AG04450 (cell line): ENCODE results near the gene COBL. TPM values are rescaled to one million over a fixed set of nuclear protein-coding genes. Genes with fewer than 3 reads are reported as not detected.
A peak's percentile ranks its signal among the peaks of the same experiment; 100 is the strongest.
"Not testable (repeated sequence)": the region's sequence is repeated elsewhere in the genome, so short reads cannot be mapped to it uniquely, and the experiment has no call there.

ENCODE experiments used
- CTCF ChIA-PET: fragments of 300-600, 350-600 bp; formaldehyde crosslinking; extraction: SDS; loops from one replicate; lab custom pipeline; 2022; ENCODE audit warnings: antibody characterized with exemption, inconsistent platforms; lab: Charles Lee
- POLR2A ChIA-PET: fragments of 350-600 bp; formaldehyde crosslinking; extraction: SDS; loops from one replicate; lab custom pipeline; 2021; ENCODE audit warnings: antibody characterized with exemption, inconsistent platforms; lab: Yijun Ruan, JAX
- DNase-seq: peaks from one replicate; pipeline ENCODE4 v3.0.0-alpha.2; 2011; ENCODE audit warnings: low read depth, low spot score
- H3K27ac ChIP-seq: one replicate; pipeline ENCODE4 v1.5.1; 2012; ENCODE audit warnings: low read depth, low read length, control low read depth
- H3K27me3 ChIP-seq: one replicate; pipeline ENCODE4 v1.6.0; 2012; ENCODE audit warnings: low read length; ENCODE audit not compliant: control insufficient read depth, insufficient read depth
- H3K4me3 ChIP-seq: 2 replicates; pipeline ENCODE4 v1.5.1; 2011; ENCODE audit warnings: mild to moderate bottlenecking, low read depth, low read length, control low read depth
- H3K9me3 ChIP-seq: 2 replicates; pipeline ENCODE4 v1.5.1; 2012; ENCODE audit warnings: low read length; ENCODE audit not compliant: control insufficient read depth, insufficient read depth
- polyA plus RNA-seq: library from polyadenylated mRNA; depleted of rRNA; stranded (reverse); fragments of >200 nt; gene quantifications from 2 replicates; pipeline ENCODE4 v1.2.3, GENCODE V29; 2011
- TF ChIP-seq, protein P1 (sequence below): IDR thresholded peaks from 2 replicates; pipeline ENCODE4 v1.5.1; 2011; ENCODE audit warnings: low read depth, low read length, control low read depth, inconsistent platforms

Gene COBL
- polyA plus RNA-seq, 1 experiment = 0.06 TPM

DNA sequence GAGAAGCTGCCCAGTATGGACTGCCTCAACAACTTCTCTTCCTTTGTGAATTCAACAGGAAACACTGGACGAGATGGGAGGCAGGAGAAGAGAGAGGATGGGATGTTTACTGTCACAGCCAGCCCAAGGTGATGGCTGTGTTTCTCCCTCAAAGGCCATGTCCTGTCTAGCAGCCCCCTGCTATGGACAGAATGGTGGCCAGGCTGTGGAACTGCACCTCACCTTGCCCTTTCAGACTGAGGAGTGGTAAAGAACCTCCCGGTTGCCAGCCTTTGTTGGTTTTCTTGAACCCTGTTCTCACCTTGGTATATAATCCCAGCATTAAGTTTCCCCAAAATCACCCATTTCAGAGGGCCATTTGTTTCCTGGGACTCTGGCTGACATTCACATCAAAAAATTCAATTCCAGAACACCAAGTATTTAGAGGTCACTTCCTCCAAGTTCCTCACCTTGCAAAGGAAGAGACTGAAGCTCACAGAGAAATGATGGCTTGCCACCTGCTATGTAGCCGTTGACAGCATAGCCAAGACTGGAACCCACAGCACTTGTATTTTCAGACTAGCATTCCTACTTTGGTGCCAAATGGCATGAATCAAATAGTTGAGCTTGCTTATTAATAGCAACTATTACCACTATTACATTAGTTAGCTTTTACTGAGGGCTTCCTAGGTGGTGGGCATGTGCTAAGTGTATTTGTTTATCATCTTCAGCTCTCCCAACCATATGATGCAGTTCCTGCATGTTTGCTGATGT, 309.9 kb downstream of the COBL start:
- TF ChIP-seq, protein P1, sequence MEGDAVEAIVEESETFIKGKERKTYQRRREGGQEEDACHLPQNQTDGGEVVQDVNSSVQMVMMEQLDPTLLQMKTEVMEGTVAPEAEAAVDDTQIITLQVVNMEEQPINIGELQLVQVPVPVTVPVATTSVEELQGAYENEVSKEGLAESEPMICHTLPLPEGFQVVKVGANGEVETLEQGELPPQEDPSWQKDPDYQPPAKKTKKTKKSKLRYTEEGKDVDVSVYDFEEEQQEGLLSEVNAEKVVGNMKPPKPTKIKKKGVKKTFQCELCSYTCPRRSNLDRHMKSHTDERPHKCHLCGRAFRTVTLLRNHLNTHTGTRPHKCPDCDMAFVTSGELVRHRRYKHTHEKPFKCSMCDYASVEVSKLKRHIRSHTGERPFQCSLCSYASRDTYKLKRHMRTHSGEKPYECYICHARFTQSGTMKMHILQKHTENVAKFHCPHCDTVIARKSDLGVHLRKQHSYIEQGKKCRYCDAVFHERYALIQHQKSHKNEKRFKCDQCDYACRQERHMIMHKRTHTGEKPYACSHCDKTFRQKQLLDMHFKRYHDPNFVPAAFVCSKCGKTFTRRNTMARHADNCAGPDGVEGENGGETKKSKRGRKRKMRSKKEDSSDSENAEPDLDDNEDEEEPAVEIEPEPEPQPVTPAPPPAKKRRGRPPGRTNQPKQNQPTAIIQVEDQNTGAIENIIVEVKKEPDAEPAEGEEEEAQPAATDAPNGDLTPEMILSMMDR = no peak
- Histone ChIP-seq H3K9me3 (no peaks in the 10 kb centered on the region; the same call in 1 of the 2 replicates), H3K27me3 (peaks cover 5% of the 10 kb centered on the region), H3K27ac (no peak overlapping the region), H3K4me3 (no peak overlapping the region)
- CTCF ChIA-PET = no interaction called here
- POLR2A ChIA-PET = no interaction called here
- no peak for DNase-seq

DNA sequence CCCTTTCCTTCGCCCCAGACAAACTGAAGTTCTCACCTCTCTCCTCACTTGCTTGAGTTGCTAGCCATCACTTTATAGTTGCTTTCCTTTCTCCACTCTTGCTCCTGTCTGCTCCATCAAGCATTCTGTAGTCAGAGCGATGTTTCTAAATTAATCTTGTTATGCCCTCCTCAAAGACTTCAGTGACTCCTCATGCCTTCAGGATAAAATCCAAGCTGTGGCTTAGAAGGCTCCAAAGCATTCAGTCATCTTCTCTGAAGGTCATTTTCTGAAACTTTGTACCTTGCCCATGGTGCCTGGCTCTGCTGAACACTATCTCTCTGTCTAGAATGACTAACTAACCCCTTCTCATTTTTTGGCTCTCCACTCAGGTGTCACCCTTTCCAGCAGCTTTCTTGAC, 311.5 kb downstream of the COBL start:
- CTCF ChIA-PET = no interaction called here
- H3K4me3 ChIP-seq = no peak overlapping the region
- POLR2A ChIA-PET = no interaction called here
- DNase-seq = no peak
- peaks cover 2% of the 10 kb centered on the region for H3K9me3 ChIP-seq
- H3K27ac ChIP-seq = no peak overlapping the region
- H3K27me3 ChIP-seq = peaks cover 5% of the 10 kb centered on the region
- TF ChIP-seq, protein P1 = no peak

DNA sequence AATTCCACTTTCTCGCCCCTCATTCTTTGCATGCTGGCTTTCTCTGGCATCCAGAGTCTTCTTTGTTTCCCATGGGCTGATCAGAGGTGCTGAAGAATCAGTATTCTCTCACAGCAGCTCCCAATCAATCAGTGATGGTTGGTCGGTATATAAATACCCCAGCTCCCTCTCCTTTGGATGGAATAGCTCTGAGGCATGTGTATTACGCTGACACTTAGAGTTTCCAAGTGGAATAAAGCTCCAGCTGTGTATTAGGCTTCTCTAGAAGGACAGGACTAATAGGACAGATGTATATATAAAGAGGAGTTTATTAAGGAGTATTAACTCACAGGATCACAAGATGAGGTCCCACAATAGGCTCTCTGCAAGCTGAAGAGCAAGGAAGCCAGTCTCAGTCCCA, 315.7 kb downstream of the COBL start:
- ChIA-PET POLR2A (no interaction called here), CTCF (interaction anchor here (0.6 to 0.9 kb wide), 2 partner anchors 13 to 215 kb away, joined by 3 to 4 read pairs; no protein-coding TSS in a partner anchor)
- H3K9me3 ChIP-seq = peaks cover 2% of the 10 kb centered on the region; the same call in 1 of the 2 replicates
- H3K27ac ChIP-seq = no peak overlapping the region
- no peak for DNase-seq
- peaks cover 5% of the 10 kb centered on the region for H3K27me3 ChIP-seq
- TF ChIP-seq, protein P1 = 0 out of 2 replicates have a peak, but pooled peaks have one; percentile 8
- H3K4me3 ChIP-seq = no peak overlapping the region

DNA sequence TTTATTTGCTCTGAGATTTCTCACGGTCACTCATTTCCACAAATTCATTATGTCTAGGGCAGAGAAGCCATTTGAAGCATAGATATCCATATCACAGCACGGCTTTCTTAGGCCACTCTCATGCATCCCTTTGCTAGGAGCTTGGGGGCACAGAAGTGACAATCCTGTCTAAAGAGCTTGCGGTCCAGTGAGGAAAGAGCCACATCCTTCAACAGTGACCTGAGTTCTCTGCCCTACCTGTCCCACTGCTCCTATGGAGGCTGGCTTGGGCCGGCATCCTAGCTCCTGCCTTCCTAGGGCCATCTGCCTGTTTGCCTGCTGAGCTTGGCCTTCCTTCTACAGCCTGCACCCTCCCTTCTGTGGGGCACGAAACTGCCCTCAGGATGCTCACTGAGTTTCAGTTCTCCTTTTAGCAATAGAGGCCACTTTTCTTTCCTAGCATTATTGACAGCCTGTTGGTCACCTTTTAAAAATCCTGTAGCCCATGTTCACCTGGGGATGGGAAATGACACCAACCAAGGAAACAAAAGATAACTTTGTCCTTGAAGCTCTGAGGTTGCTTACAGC, 321.8 kb downstream of the COBL start:
- H3K27ac ChIP-seq = no peak overlapping the region
- TF ChIP-seq, protein P1 = no peak
- no peak for DNase-seq
- H3K27me3 ChIP-seq = peaks cover 2% of the 10 kb centered on the region
- no peaks in the 10 kb centered on the region for H3K9me3 ChIP-seq
- ChIA-PET POLR2A (no interaction called here), CTCF (no interaction called here)
- H3K4me3 ChIP-seq = no peak overlapping the region

DNA sequence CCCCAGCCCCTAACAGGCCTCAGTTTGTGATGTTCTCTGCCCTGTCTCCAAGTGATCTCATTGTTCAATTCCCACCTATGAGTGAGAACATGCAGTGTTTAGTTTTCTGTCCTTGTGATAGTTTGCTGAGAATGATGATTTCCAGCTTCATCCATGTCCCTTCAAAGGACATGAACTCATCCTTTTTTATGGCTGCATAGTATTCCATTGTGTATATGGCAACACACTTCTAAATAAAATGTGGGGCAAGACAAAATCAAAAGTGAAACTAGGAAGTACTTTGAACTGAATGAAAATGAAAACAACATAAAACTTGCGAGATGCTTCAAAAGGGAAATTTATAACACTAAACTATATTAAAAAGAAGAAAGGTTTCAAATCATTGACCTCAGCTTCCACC, 326.4 kb downstream of the COBL start:
- DNase-seq, H3K9me3 ChIP-seq, H3K27ac ChIP-seq, POLR2A ChIA-PET, H3K4me3 ChIP-seq, H3K27me3 ChIP-seq, CTCF ChIA-PET: not testable (repeated sequence)
